Stomach (tissue), 9 donors: ENCODE results near the gene SELENOM. TPM values are rescaled to one million over a fixed set of nuclear protein-coding genes. Genes with fewer than 3 reads are reported as not detected.

Experiments used
- DNase-seq, 2 donors: peaks; one replicate each; pipeline versions ENCODE4 v3.0.0 to v3.0.0-alpha.2; 2013 to 2019
- H3K27ac ChIP-seq, 5 donors: fragments of 200-600 bp in 4 of 5; sonication (generic) in 4 of 5; one replicate each; pipeline ENCODE4 v1.5.1; 2013 to 2019; ENCODE audit warnings: mild to moderate bottlenecking in 1 of 5, moderate library complexity in 1 of 5
- H3K27me3 ChIP-seq, 3 donors: fragments of 200-600 bp; sonication (generic); one replicate each; pipeline ENCODE4 v1.5.1; 2017 to 2019; ENCODE audit warnings: mixed run types in 1 of 3
- H3K36me3 ChIP-seq, 4 donors: fragments of 200-600 bp; sonication (generic); 1 replicate in 3 of 4; 2 replicates in 1 of 4; pipeline ENCODE4 v1.5.1; 2016 to 2019
- H3K4me1 ChIP-seq, 4 donors: fragments of 200-600 bp; sonication (generic); one replicate each; pipeline ENCODE4 v1.5.1; 2016 to 2019
- H3K4me3 ChIP-seq, 4 donors: fragments of 200-600 bp; sonication (generic) in 3 of 4; one replicate each; pipeline ENCODE4 v1.5.1; 2016 to 2019; ENCODE audit warnings: mild to moderate bottlenecking in 1 of 4
- H3K9me3 ChIP-seq, 4 donors: fragments of 200-600 bp; sonication (generic); one replicate each; pipeline ENCODE4 v1.5.1; 2016 to 2019
- CTCF ChIP-seq, 7 experiments: fragments of 450-650 bp in 4 of 7; fragments of 200-600 bp in 3 of 7; sonication (generic) in 3 of 7; IDR thresholded peaks; one replicate each; pipeline ENCODE4 v1.5.1; 2016 to 2019; ENCODE audit warnings: antibody characterized with exemption in 7 of 7, control low read depth in 2 of 7, mild to moderate bottlenecking in 1 of 7
- EP300 ChIP-seq: sonication (generic); formaldehyde crosslinking; IDR thresholded peaks from one replicate; pipeline ENCODE4 v1.6.1; 2017; ENCODE audit warnings: antibody characterized with exemption
- POLR2A ChIP-seq, 4 donors: fragments of 450-650 bp; IDR thresholded peaks; one replicate each; pipeline ENCODE4 v1.6.1; 2016; ENCODE audit warnings: antibody characterized with exemption in 4 of 4, control low read depth in 2 of 4, mild to moderate bottlenecking in 1 of 4, moderate library complexity in 1 of 4
- POLR2AphosphoS5 ChIP-seq, 3 donors: sonication (generic); formaldehyde crosslinking; IDR thresholded peaks; one replicate each; pipeline ENCODE4 v1.6.1; 2016; ENCODE audit warnings: antibody characterized with exemption in 3 of 3
- WGBS, 5 donors: extraction: QIAGEN DNeasy Blood & Tissue Kit in 3 of 5; methylation state at CpG; one replicate each; pipeline versions ENCODE4 v1.1.5 to v1.1.7; 2013 to 2018; 5-methylcytosine and 5-hydroxymethylcytosine counted together
- intact Hi-C: fragments of 100-400 bp; cut with DNase I; formaldehyde crosslinking; loops from one replicate; pipeline ENCODE4 v1.15.1; 2023; ENCODE audit warnings: low total_unique reads
- polyA plus RNA-seq, 3 donors: library from polyadenylated mRNA; stranded (reverse); fragments of 200-250 nt; gene quantifications; one replicate each; pipeline ENCODE4 v1.2.3, GENCODE V29; 2013
- total RNA-seq, 5 donors: library from RNA; depleted of rRNA; stranded (reverse); fragments of >200 nt; gene quantifications; one replicate each; pipeline versions ENCODE4 v1.1.0 to v1.2.3, GENCODE V29; 2014 to 2016
- donor health status: healthy with polysubstance abuse.
- donor health status: Bipolar disorder and iron deficiency.
- donor health status: healthy.

The SELENOM gene
- total and polyA plus RNA-seq, 8 donors, result 59.8 to 1,443 (median 377) TPM

- no peak for DNase-seq
- WGBS, 5 donors, result 88 to 96% (median 92%) methylated on average over 2 of the region's 2 CpGs
- no peak overlapping the region for H3K27ac ChIP-seq
- H3K9me3 ChIP-seq, result no peaks in the 10 kb centered on the region
- intact Hi-C loops, result no loop called here
- TF ChIP-seq CTCF (IDR thresholded peaks at IDR 0.05), result no peak
- no peak for TF ChIP-seq POLR2AphosphoS5 (IDR thresholded peaks at IDR 0.05)
- no peak for TF ChIP-seq EP300
- no peak for TF ChIP-seq POLR2A (IDR thresholded peaks at IDR 0.05)
- H3K36me3 ChIP-seq, result no peaks in the 10 kb centered on the region
- no peaks in the 10 kb centered on the region for H3K27me3 ChIP-seq
- H3K4me3 ChIP-seq, result no peak overlapping the region
- peaks cover 19 to 32% (median 26%) of the 10 kb centered on the region in 4 donors for H3K4me1 ChIP-seq
Observed at GRCh38 chr22:31151872-31152271, 44.5 kb upstream of the SELENOM start.

GRCh38 chr22:31150615-31151014 lies 43.2 kb upstream of the SELENOM start:
- Histone ChIP-seq H3K4me1 (peaks cover 13 to 23% (median 19%) of the 10 kb centered on the region in 4 donors), H3K4me3 (no peak overlapping the region), H3K9me3 (no peaks in the 10 kb centered on the region), H3K27ac (no peak overlapping the region), H3K27me3 (no peaks in the 10 kb centered on the region), H3K36me3 (no peaks in the 10 kb centered on the region)
- WGBS, 5 donors, result 48 to 71% (median 61%) methylated on average over 3 of the region's 3 CpGs
- DNase-seq, result peak in 1 of 2 donors; percentile 37
- peak in 2 of 7 experiments; percentile 19 to 20 for TF ChIP-seq CTCF (IDR thresholded peaks at IDR 0.05)
- no peak for TF ChIP-seq EP300
- no peak for TF ChIP-seq POLR2AphosphoS5 (IDR thresholded peaks at IDR 0.05)
- TF ChIP-seq POLR2A (IDR thresholded peaks at IDR 0.05), result no peak
- intact Hi-C loops, result no loop called here

- Histone ChIP-seq H3K4me1 (peaks cover 8 to 13% (median 12%) of the 10 kb centered on the region in 4 donors), H3K27me3 (no peaks in the 10 kb centered on the region), H3K36me3 (no peaks in the 10 kb centered on the region), H3K27ac (peak overlapping the region in 4 of 5 donors; percentile 17 to 75 (median 64)), H3K9me3 (no peaks in the 10 kb centered on the region), H3K4me3 (no peak overlapping the region)
- TF ChIP-seq POLR2AphosphoS5 (IDR thresholded peaks at IDR 0.05) (peak in 1 of 3 donors; percentile 42), CTCF (IDR thresholded peaks at IDR 0.05) (peak in 5 of 7 experiments; percentile 88 to 96 (median 89)), EP300 (no peak), POLR2A (IDR thresholded peaks at IDR 0.05) (no peak)
- DNase-seq, result peak; percentile 79 to 87
- WGBS, 5 donors, result 10 to 18% (median 14%) methylated on average over 5 of the region's 5 CpGs
- intact Hi-C loops, result loop anchor here (10.0 kb wide), 1 partner anchor 204 kb away; no protein-coding TSS in a partner anchor
Observed at GRCh38 chr22:31148953-31149627, 41.7 kb upstream of the SELENOM start.

- WGBS, 5 donors, result 28 to 66% (median 35%) methylated on average over 1 of the region's 1 CpG
- Histone ChIP-seq H3K4me3 (no peak overlapping the region), H3K27ac (peak overlapping the region in 4 of 5 donors; percentile 17 to 75 (median 64)), H3K27me3 (no peaks in the 10 kb centered on the region), H3K36me3 (no peaks in the 10 kb centered on the region), H3K4me1 (peaks cover 8 to 13% (median 12%) of the 10 kb centered on the region in 4 donors), H3K9me3 (no peaks in the 10 kb centered on the region)
- TF ChIP-seq POLR2A (IDR thresholded peaks at IDR 0.05) (no peak), CTCF (IDR thresholded peaks at IDR 0.05) (no peak), EP300 (no peak), POLR2AphosphoS5 (IDR thresholded peaks at IDR 0.05) (no peak)
- intact Hi-C loops, result loop anchor here (10.0 kb wide), 1 partner anchor 204 kb away; no protein-coding TSS in a partner anchor
- no peak for DNase-seq
Observed at GRCh38 chr22:31148488-31148887, 41.1 kb upstream of the SELENOM start.
